KMS-11 (cell line): ENCODE measurements around the gene IL12RB2.

ENCODE experiments used
- H2AFZ ChIP-seq: fragments of 200-600 bp; sonication (generic); 2 replicates; pipeline ENCODE4 v1.6.1; 2016; ENCODE audit warnings: antibody characterized with exemption, mixed run types, low read depth
- H3K27ac ChIP-seq: fragments of 200-600 bp; sonication (generic); 2 replicates; pipeline ENCODE4 v1.6.1; 2016; ENCODE audit warnings: mild to moderate bottlenecking, mixed run types
- H3K27me3 ChIP-seq: fragments of 200-600 bp; sonication (generic); 2 replicates; pipeline ENCODE4 v1.6.1; 2017; ENCODE audit warnings: mild to moderate bottlenecking, low read depth, mixed run types, moderate library complexity; ENCODE audit not compliant: insufficient read depth
- H3K36me3 ChIP-seq: fragments of 200-600 bp; sonication (generic); 2 replicates; pipeline ENCODE4 v1.6.1; 2017; ENCODE audit warnings: mild to moderate bottlenecking, mixed run types; ENCODE audit not compliant: insufficient read depth
- H3K4me1 ChIP-seq: fragments of 200-600 bp; sonication (generic); 2 replicates; pipeline ENCODE4 v1.6.1; 2016; ENCODE audit warnings: mild to moderate bottlenecking, low read depth, mixed run types; ENCODE audit not compliant: poor library complexity, severe bottlenecking
- H3K4me2 ChIP-seq: fragments of 200-600 bp; sonication (generic); 2 replicates; pipeline ENCODE4 v1.7.0; 2016; ENCODE audit warnings: mild to moderate bottlenecking, mixed run types
- H3K4me3 ChIP-seq: fragments of 200-600 bp; sonication (generic); IDR thresholded peaks from 2 replicates; pipeline ENCODE4 v1.6.1; 2017; ENCODE audit warnings: low read depth, low read length, mixed read lengths; ENCODE audit not compliant: insufficient read depth
- H3K79me2 ChIP-seq: fragments of 200-600 bp; sonication (generic); 2 replicates; pipeline ENCODE4 v1.6.1; 2016; ENCODE audit warnings: low read depth, mixed run types; ENCODE audit not compliant: insufficient read depth
- H3K9ac ChIP-seq: fragments of 200-600 bp; sonication (generic); 2 replicates; pipeline ENCODE4 v1.6.1; 2016; ENCODE audit warnings: mild to moderate bottlenecking, mixed run types
- H4K20me1 ChIP-seq: fragments of 200-600 bp; sonication (generic); 2 replicates; pipeline ENCODE4 v1.6.1; 2016; ENCODE audit warnings: mild to moderate bottlenecking, mixed run types; ENCODE audit not compliant: insufficient read depth
- TF ChIP-seq, protein P1 (sequence below): fragments of 200-600 bp; sonication (generic); conservative IDR thresholded peaks from 2 replicates; pipeline ENCODE4 v1.6.1; 2017; ENCODE audit warnings: low read depth, mild to moderate bottlenecking, antibody characterized with exemption, low read length, moderate library complexity, mixed read lengths

Gene IL12RB2

DNA sequence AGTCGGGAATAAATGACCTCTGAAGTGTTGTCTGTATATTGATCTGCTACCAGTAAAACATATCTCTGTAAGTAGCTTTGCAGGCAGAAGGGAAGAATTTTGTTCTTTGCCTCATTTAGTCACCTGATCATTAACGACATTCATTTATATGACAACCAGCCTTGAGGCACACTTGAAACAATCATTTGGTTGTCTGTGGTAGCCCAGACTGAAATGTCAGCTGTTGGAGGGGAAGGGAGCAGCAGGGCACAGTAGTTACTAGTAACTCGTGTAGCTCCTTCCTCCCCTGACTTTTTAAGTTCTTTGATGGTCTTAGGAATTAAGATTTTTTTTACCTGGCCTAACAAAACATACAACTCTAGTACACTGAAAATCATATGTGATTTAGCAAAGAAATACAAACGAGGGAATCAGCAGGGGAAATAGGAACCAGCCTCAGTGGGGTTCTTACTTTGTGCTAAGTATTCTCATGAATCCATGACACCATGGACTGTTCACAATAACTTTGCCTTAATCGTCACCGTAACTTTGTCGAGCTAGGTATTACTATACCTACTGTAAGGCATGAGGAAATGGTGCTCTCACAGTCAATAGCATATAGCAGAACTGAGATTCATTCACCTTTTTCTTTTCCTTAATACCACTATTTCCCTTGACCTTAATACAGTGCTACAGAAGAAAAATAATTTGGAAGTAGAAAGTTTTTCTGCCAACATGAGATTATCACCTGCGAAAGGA, 6.4 kb downstream of the IL12RB2 start:
- H3K27ac ChIP-seq, result no peak overlapping the region
- H4K20me1 ChIP-seq, result no peaks in the 10 kb centered on the region
- no peak overlapping the region for H3K4me3 ChIP-seq
- no peaks in the 10 kb centered on the region for H3K27me3 ChIP-seq
- H3K4me2 ChIP-seq, result no peak overlapping the region
- no peaks in the 10 kb centered on the region for H3K79me2 ChIP-seq
- H3K36me3 ChIP-seq, result no peaks in the 10 kb centered on the region
- H3K9ac ChIP-seq, result no peak overlapping the region
- H3K4me1 ChIP-seq, result no peaks in the 10 kb centered on the region
- H2AFZ ChIP-seq, result no peak overlapping the region
- TF ChIP-seq, protein P1, sequence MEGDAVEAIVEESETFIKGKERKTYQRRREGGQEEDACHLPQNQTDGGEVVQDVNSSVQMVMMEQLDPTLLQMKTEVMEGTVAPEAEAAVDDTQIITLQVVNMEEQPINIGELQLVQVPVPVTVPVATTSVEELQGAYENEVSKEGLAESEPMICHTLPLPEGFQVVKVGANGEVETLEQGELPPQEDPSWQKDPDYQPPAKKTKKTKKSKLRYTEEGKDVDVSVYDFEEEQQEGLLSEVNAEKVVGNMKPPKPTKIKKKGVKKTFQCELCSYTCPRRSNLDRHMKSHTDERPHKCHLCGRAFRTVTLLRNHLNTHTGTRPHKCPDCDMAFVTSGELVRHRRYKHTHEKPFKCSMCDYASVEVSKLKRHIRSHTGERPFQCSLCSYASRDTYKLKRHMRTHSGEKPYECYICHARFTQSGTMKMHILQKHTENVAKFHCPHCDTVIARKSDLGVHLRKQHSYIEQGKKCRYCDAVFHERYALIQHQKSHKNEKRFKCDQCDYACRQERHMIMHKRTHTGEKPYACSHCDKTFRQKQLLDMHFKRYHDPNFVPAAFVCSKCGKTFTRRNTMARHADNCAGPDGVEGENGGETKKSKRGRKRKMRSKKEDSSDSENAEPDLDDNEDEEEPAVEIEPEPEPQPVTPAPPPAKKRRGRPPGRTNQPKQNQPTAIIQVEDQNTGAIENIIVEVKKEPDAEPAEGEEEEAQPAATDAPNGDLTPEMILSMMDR, result no peak

DNA sequence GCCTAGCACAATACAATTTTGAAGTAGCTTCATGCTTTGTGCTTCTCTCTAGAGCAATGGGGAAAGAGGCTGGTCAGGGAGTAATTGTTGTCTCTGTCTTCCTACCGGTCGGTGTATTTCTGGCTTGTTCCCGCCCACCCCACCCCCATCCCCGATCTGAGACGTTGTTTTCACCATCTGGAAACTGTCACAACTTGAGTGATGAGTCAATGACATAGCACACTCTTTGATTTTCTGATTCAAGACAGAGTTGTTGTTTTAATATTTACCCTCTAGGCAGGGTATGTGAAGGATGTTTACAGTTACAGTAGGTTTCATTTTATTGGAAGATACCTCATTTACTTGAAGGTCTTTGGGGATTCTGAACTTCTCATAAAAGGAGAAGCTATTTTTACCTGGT, 7.0 kb downstream of the IL12RB2 start:
- Histone ChIP-seq H2AFZ (no peak overlapping the region), H3K36me3 (no peaks in the 10 kb centered on the region), H3K4me1 (no peaks in the 10 kb centered on the region)

DNA sequence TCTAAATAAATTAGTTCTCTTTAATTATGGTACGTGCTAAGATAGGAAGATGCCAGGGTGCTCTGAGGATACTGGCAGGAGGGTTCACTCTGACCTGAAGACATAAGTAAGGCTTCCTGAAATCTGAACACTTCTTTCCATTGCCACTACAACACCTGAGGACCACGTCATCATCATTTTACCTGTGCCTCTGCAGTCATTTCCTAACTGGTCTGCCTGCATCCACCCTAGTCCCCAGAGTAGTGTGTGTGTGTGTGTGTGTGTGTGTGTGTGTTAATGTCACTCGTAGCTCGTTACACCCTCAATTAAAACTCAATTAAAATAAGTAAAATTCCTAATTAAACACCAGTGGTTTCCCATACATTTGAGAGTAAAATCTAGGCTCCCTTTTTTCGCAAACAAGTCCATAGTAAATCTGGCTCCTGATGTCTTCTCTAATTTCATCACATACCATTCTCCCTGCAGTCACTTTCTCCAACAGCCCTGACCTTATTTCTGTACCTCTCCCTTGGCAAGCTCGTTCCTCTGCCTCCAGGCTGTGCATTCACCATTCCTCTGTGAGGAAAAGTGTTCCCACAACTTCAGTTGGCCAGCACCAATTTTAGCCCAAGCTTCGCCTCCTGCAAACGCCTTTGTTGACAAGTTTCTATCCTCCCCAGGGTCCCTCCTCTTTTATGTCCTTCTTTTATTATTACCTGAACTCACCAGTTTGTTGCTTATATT, 8.7 kb downstream of the IL12RB2 start:
- TF ChIP-seq, protein P1, result no peak
- Histone ChIP-seq H3K9ac (no peak overlapping the region), H2AFZ (no peak overlapping the region), H3K4me1 (no peaks in the 10 kb centered on the region), H3K79me2 (no peaks in the 10 kb centered on the region), H3K27ac (no peak overlapping the region), H3K36me3 (no peaks in the 10 kb centered on the region), H3K4me3 (no peak overlapping the region), H3K4me2 (no peak overlapping the region), H4K20me1 (no peaks in the 10 kb centered on the region), H3K27me3 (no peaks in the 10 kb centered on the region)

More for the DNA sequence above, 7.0 kb downstream of the IL12RB2 start:
- H3K9ac ChIP-seq, result no peak overlapping the region
- H3K27me3 ChIP-seq, result no peaks in the 10 kb centered on the region
- no peaks in the 10 kb centered on the region for H3K79me2 ChIP-seq
- no peaks in the 10 kb centered on the region for H4K20me1 ChIP-seq
- no peak overlapping the region for H3K4me3 ChIP-seq
- H3K4me2 ChIP-seq, result no peak overlapping the region
- H3K27ac ChIP-seq, result no peak overlapping the region
- TF ChIP-seq, protein P1, result no peak

DNA sequence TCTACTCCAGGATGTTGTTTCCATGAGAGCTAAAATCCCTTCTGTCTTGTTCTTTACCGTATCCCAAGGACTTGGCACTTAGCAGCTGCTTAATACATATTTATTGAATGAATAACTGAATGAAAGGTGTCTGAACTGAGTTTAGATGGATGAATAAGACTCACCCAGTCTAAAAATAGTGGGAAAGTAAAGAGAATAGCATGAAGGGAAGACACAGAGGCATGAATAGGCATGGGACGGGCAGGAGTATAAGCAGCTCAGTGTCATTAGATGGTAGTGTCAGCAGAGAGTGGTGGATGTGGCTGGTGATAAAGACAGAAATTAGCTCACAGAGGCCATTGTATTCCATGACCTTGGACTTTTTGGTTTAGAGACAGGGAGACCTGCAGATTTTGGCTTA, 9.2 kb downstream of the IL12RB2 start:
- H3K27ac ChIP-seq, result no peak overlapping the region
- no peaks in the 10 kb centered on the region for H3K36me3 ChIP-seq
- no peak overlapping the region for H3K9ac ChIP-seq
- H3K79me2 ChIP-seq, result no peaks in the 10 kb centered on the region
- no peak overlapping the region for H3K4me3 ChIP-seq
- no peaks in the 10 kb centered on the region for H3K4me1 ChIP-seq
- no peaks in the 10 kb centered on the region for H4K20me1 ChIP-seq
- TF ChIP-seq, protein P1, result no peak
- no peaks in the 10 kb centered on the region for H3K27me3 ChIP-seq
- no peak overlapping the region for H3K4me2 ChIP-seq
- H2AFZ ChIP-seq, result no peak overlapping the region
